ENCODE results near the gene XXYLT1.

XXYLT1 gene

GRCh38 chr3:195021692-195022091 lies 249.3 kb downstream of the XXYLT1 start:
- in situ Hi-C loops (cut with MboI; ENCODE audit: low sequenced_read_pairs): no loop called here

GRCh38 chr3:195020921-195021320 lies 250.0 kb downstream of the XXYLT1 start:
- in situ Hi-C loops (cut with MboI; ENCODE audit: low sequenced_read_pairs): no loop called here

- in situ Hi-C loops (cut with MboI; ENCODE audit: low sequenced_read_pairs): no loop called here
These were observed 250.8 kb downstream of the XXYLT1 start for GRCh38 chr3:195020185-195020584.

- in situ Hi-C loops (cut with MboI; ENCODE audit: low sequenced_read_pairs): no loop called here
These were observed 251.6 kb downstream of the XXYLT1 start for GRCh38 chr3:195019335-195019734.

All from HL-60/S4 treated with phorbol 12-myristate 13-acetate at 8.2 ng/mL for 4 days and 3 days (cell line).